Right lobe of liver (tissue), 6 donors: Measurements from ENCODE around the gene CENPF. TPM values are rescaled to one million over a fixed set of nuclear protein-coding genes. Genes with fewer than 3 reads are reported as not detected.

Source experiments
- ATAC-seq, 4 donors: fragments of 200-7000 bp; cut with Tn5 transposase; one replicate each; pipeline ENCODE4 v1.9.1; 2020; ENCODE audit warnings: mild to moderate bottlenecking in 4 of 4, moderate library complexity in 4 of 4
- DNase-seq, 3 donors: peaks; one replicate each; pipeline ENCODE4 v3.0.0-alpha.2; 2020
- H3K27ac ChIP-seq, 3 donors: fragments of 200-600 bp; one replicate each; pipeline ENCODE4 v1.8.0; 2022
- H3K27me3 ChIP-seq, 2 donors: fragments of 200-600 bp; one replicate each; pipeline ENCODE4 v1.8.0; 2022
- H3K36me3 ChIP-seq, 4 donors: fragments of 200-600 bp; sonication (generic) in 1 of 4; one replicate each; pipeline versions ENCODE4 v1.5.1 to v1.8.0; 2017 to 2022; ENCODE audit warnings: control low read depth in 1 of 4
- H3K4me1 ChIP-seq, 4 donors: fragments of 200-600 bp; sonication (generic) in 1 of 4; one replicate each; pipeline versions ENCODE4 v1.5.1 to v1.8.0; 2017 to 2022; ENCODE audit warnings: control low read depth in 1 of 4
- H3K4me3 ChIP-seq, 3 donors: fragments of 200-600 bp; one replicate each; pipeline ENCODE4 v1.8.0; 2022
- H3K9me3 ChIP-seq, 4 donors: fragments of 200-600 bp; sonication (generic) in 1 of 4; one replicate each; pipeline versions ENCODE4 v1.5.1 to v1.8.0; 2017 to 2022; ENCODE audit warnings: control low read depth in 1 of 4
- CTCF ChIP-seq, 4 donors: fragments of 200-600 bp in 3 of 4; fragments of 450-650 bp in 1 of 4; IDR thresholded peaks; one replicate each; pipeline versions ENCODE4 v1.5.1 to v1.8.0; 2016 to 2022; ENCODE audit warnings: antibody characterized with exemption in 4 of 4, mild to moderate bottlenecking in 2 of 4
- POLR2A ChIP-seq: fragments of 450-650 bp; IDR thresholded peaks from one replicate; pipeline ENCODE4 v1.6.1; 2017; ENCODE audit warnings: antibody characterized with exemption, mild to moderate bottlenecking
- WGBS: methylation state at CpG from one replicate; pipeline ENCODE4 v1.1.6; 2018; ENCODE audit warnings: low coverage, low lambda C conversion rate; ENCODE audit not compliant: insufficient coverage; ENCODE audit errors: missing lambda C conversion rate; 5-methylcytosine and 5-hydroxymethylcytosine counted together
- intact Hi-C, 2 donors: fragments of 100-400 bp; cut with DNase I; formaldehyde crosslinking; loops; one replicate each; pipeline versions ENCODE4 v1.11.2 to v1.14.1; 2022
- total RNA-seq, 6 experiments: library from RNA; depleted of rRNA in 2 of 6; stranded (reverse); fragments of >200 nt in 2 of 6; fragmentation: NEBNext Ultra II Directional in 3 of 6; extraction: Animal tissue kit (Norgen Biotek cat#: 25700) in 3 of 6; gene quantifications; one replicate each; pipeline versions ENCODE4 v1.1.0 to v1.2.4, GENCODE V29; 2016 to 2023
- donor health status: DM: no; HTN: yes; CAD: no.
- donor health status: DM: no; HTN: no; CAD: no.
- donor health status: DM: no; HTN: no; CAD: no.
- donor health status: DM: no; HTN: yes; CAD: no.
- donor health status: DM: no; HTN: yes; CAD: no.

The CENPF gene
- total RNA-seq, 6 experiments from 2014 or later = 0.13 to 3.3 (median 1.0) TPM

GRCh38 chr1:214649607-214650006 is 46.6 kb downstream of the CENPF start:
- 96% methylated on average over 2 of the region's 2 CpGs for WGBS
- DNase-seq (no peak), ATAC-seq (no peak)
- Histone ChIP-seq H3K4me3 (no peak overlapping the region), H3K4me1 (no peaks in the 10 kb centered on the region), H3K27me3 (no peaks in the 10 kb centered on the region), H3K27ac (no peak overlapping the region), H3K9me3 (no peaks in the 10 kb centered on the region), H3K36me3 (no peaks in the 10 kb centered on the region)
- intact Hi-C loops = no loop called here
- TF ChIP-seq POLR2A (no peak), CTCF (IDR thresholded peaks at IDR 0.05) (no peak)

- 86% methylated on average over 4 of the region's 4 CpGs for WGBS
- DNase-seq = no peak
- no peaks in the 10 kb centered on the region for H3K36me3 ChIP-seq
- no peaks in the 10 kb centered on the region for H3K4me1 ChIP-seq
- no peak overlapping the region for H3K4me3 ChIP-seq
- intact Hi-C loops = no loop called here
- TF ChIP-seq CTCF (IDR thresholded peaks at IDR 0.05) = no peak
- TF ChIP-seq POLR2A = no peak
- no peak overlapping the region for H3K27ac ChIP-seq
- no peaks in the 10 kb centered on the region for H3K9me3 ChIP-seq
- no peaks in the 10 kb centered on the region for H3K27me3 ChIP-seq
- no peak for ATAC-seq
These were observed 47.7 kb downstream of the CENPF start for GRCh38 chr1:214650664-214651063.

- ATAC-seq = no peak
- Histone ChIP-seq H3K27ac (no peak overlapping the region), H3K36me3 (no peaks in the 10 kb centered on the region), H3K27me3 (no peaks in the 10 kb centered on the region), H3K4me1 (no peaks in the 10 kb centered on the region), H3K4me3 (no peak overlapping the region), H3K9me3 (no peaks in the 10 kb centered on the region)
- 75% methylated on average over 2 of the region's 2 CpGs for WGBS
- intact Hi-C loops = no loop called here
- DNase-seq = no peak
- TF ChIP-seq POLR2A (no peak), CTCF (IDR thresholded peaks at IDR 0.05) (no peak)
These were observed 54.3 kb downstream of the CENPF start for GRCh38 chr1:214657299-214657698.

GRCh38 chr1:214658175-214658574 is 55.2 kb downstream of the CENPF start:
- intact Hi-C loops = no loop called here
- Histone ChIP-seq H3K27ac (no peak overlapping the region), H3K36me3 (no peaks in the 10 kb centered on the region), H3K4me3 (no peak overlapping the region), H3K27me3 (no peaks in the 10 kb centered on the region), H3K4me1 (no peaks in the 10 kb centered on the region), H3K9me3 (no peaks in the 10 kb centered on the region)
- ATAC-seq (no peak), DNase-seq (no peak)
- WGBS = 35% methylated on average over 1 of the region's 1 CpG
- TF ChIP-seq POLR2A (no peak), CTCF (IDR thresholded peaks at IDR 0.05) (no peak)

GRCh38 chr1:214658785-214659184 is 55.8 kb downstream of the CENPF start:
- DNase-seq = no peak
- H3K4me3 ChIP-seq = no peak overlapping the region
- no peaks in the 10 kb centered on the region for H3K4me1 ChIP-seq
- 68% methylated on average over 7 of the region's 9 CpGs for WGBS
- no peaks in the 10 kb centered on the region for H3K27me3 ChIP-seq
- no peaks in the 10 kb centered on the region for H3K9me3 ChIP-seq
- ATAC-seq = peak; percentile 18 to 44 (median 40)
- H3K36me3 ChIP-seq = no peaks in the 10 kb centered on the region
- no peak overlapping the region for H3K27ac ChIP-seq
- TF ChIP-seq POLR2A = no peak
- TF ChIP-seq CTCF (IDR thresholded peaks at IDR 0.05) = peak in 3 of 4 donors; percentile 21 to 28 (median 21)
- intact Hi-C loops = no loop called here
